ENCODE data around the gene DNAJB14.

The DNAJB14 gene

DNA sequence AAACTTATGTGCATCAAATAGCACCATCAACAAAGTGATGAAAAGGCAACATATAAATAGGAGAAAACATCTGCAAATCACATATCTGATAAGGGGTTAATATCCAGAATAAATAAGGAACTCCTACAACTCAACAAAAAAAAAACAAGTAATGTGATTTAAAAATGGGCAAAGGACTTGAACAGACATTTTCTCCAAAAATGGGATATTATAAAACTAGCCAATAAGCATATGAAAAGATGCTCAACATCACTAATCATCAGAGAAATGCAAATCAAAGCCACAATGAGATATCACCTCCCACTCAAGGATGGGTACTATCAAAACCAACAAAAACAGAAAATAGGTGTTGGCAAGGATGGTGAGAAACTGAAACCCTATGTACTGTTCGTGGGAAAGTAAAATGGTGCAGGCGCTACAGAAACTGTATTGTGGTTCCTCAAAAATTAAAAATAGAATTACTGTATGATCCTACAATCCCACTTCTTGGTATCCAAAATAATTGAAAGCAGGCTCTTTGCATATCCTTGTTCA lies 2.4 kb downstream of the DNAJB14 start:
- TF ChIP-seq, protein P1, sequence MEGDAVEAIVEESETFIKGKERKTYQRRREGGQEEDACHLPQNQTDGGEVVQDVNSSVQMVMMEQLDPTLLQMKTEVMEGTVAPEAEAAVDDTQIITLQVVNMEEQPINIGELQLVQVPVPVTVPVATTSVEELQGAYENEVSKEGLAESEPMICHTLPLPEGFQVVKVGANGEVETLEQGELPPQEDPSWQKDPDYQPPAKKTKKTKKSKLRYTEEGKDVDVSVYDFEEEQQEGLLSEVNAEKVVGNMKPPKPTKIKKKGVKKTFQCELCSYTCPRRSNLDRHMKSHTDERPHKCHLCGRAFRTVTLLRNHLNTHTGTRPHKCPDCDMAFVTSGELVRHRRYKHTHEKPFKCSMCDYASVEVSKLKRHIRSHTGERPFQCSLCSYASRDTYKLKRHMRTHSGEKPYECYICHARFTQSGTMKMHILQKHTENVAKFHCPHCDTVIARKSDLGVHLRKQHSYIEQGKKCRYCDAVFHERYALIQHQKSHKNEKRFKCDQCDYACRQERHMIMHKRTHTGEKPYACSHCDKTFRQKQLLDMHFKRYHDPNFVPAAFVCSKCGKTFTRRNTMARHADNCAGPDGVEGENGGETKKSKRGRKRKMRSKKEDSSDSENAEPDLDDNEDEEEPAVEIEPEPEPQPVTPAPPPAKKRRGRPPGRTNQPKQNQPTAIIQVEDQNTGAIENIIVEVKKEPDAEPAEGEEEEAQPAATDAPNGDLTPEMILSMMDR (conservative IDR thresholded peaks at IDR 0.05; ENCODE audit: low read depth, low read length), result no peak
- H3K4me3 ChIP-seq (ENCODE audit: low read length), result no peak overlapping the region
- no peak for DNase-seq (ENCODE audit: low read depth)

- DNase-seq (ENCODE audit: low read depth), result no peak
- TF ChIP-seq, protein P1 (conservative IDR thresholded peaks at IDR 0.05; ENCODE audit: low read depth, low read length), result no peak
- no peak overlapping the region for H3K4me3 ChIP-seq (ENCODE audit: low read length)
These were observed 8.1 kb downstream of the DNAJB14 start for GRCh38 chr4:99938243-99938753.

GRCh38 chr4:99934891-99935290 lies 11.5 kb downstream of the DNAJB14 start:
- DNase-seq (ENCODE audit: low read depth), result no peak
- H3K4me3 ChIP-seq (ENCODE audit: low read length), result no peak overlapping the region
- TF ChIP-seq, protein P1 (conservative IDR thresholded peaks at IDR 0.05; ENCODE audit: low read depth, low read length), result no peak

DNA sequence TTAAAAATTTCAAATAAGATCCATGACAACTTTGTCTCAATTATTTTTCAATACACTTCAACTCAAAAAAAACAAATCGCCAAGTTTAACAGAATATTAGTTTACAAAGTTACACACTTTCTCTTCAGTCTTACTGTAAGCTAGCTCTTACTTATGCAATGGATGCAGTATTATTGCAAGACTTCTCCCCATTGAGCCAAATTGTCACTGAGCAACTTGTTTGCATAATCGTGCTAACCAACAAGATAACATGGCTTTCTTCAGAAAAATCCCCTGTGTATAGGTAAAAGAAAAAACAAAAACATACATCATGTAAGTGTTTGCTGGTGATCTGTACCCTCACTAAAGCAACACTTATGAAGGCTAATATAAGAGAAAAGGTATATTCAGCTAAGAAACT lies 18.9 kb downstream of the DNAJB14 start:
- no peak for DNase-seq (ENCODE audit: low read depth)
- TF ChIP-seq, protein P1 (conservative IDR thresholded peaks at IDR 0.05; ENCODE audit: low read depth, low read length), result no peak
- H3K4me3 ChIP-seq (ENCODE audit: low read length), result no peak overlapping the region

- H3K4me3 ChIP-seq (ENCODE audit: low read length), result no peak overlapping the region
- DNase-seq (ENCODE audit: low read depth), result no peak
- TF ChIP-seq, protein P1 (conservative IDR thresholded peaks at IDR 0.05; ENCODE audit: low read depth, low read length), result no peak
These were observed 25.2 kb downstream of the DNAJB14 start for GRCh38 chr4:99921174-99921573.

GRCh38 chr4:99918656-99919055 lies 27.8 kb downstream of the DNAJB14 start:
- no peak for DNase-seq (ENCODE audit: low read depth)
- TF ChIP-seq, protein P1 (conservative IDR thresholded peaks at IDR 0.05; ENCODE audit: low read depth, low read length), result no peak
- no peak overlapping the region for H3K4me3 ChIP-seq (ENCODE audit: low read length)

GRCh38 chr4:99917575-99917974 lies 28.8 kb downstream of the DNAJB14 start:
- no peak for DNase-seq (ENCODE audit: low read depth)
- TF ChIP-seq, protein P1 (conservative IDR thresholded peaks at IDR 0.05; ENCODE audit: low read depth, low read length), result no peak
- H3K4me3 ChIP-seq (ENCODE audit: low read length), result no peak overlapping the region

Measured in retinal pigment epithelial cell (primary cell).